Left lung (tissue), 10 donors: ENCODE measurements around the gene GSN. TPM values are rescaled to one million over a fixed set of nuclear protein-coding genes. Genes with fewer than 3 reads are reported as not detected.

Experiments used
- ATAC-seq: fragments of 200-7000 bp; cut with Tn5 transposase; one replicate; pipeline ENCODE4 v1.9.1; 2020; ENCODE audit warnings: moderate library complexity
- DNase-seq, 4 donors: peaks; one replicate each; pipeline ENCODE4 v3.0.0-alpha.2; 2013 to 2020
- H3K27ac ChIP-seq, 2 donors: fragments of 200-600 bp; sonication (generic) in 1 of 2; one replicate each; pipeline versions ENCODE4 v1.5.0 to v1.8.0; 2020 to 2021
- H3K27me3 ChIP-seq, 2 donors: fragments of 200-600 bp; sonication (generic) in 1 of 2; one replicate each; pipeline versions ENCODE4 v1.5.0 to v1.8.0; 2020 to 2021
- H3K36me3 ChIP-seq, 2 donors: fragments of 200-600 bp; sonication (generic) in 1 of 2; one replicate each; pipeline versions ENCODE4 v1.5.0 to v1.8.0; 2020 to 2021
- H3K4me1 ChIP-seq, 2 donors: fragments of 200-600 bp; one replicate each; pipeline ENCODE4 v1.8.0; 2021
- H3K4me3 ChIP-seq, 2 donors: fragments of 200-600 bp; sonication (generic) in 1 of 2; one replicate each; pipeline versions ENCODE4 v1.5.0 to v1.8.0; 2020 to 2021; ENCODE audit warnings: mild to moderate bottlenecking in 1 of 2
- H3K9me3 ChIP-seq, 2 donors: fragments of 200-600 bp; sonication (generic) in 1 of 2; one replicate each; pipeline versions ENCODE4 v1.5.0 to v1.8.0; 2020 to 2021
- CTCF ChIP-seq, 2 donors: fragments of 200-600 bp; sonication (generic) in 1 of 2; IDR thresholded peaks; one replicate each; pipeline versions ENCODE4 v1.5.0 to v1.8.0; 2021; ENCODE audit warnings: antibody characterized with exemption in 2 of 2
- intact Hi-C, 2 donors: fragments of 100-400 bp; cut with DNase I; formaldehyde crosslinking; loops; one replicate each; pipeline versions ENCODE4 v1.11.2 to v1.14.2; 2022
- polyA plus RNA-seq, 6 donors: library from polyadenylated mRNA; unstranded; fragments of 120-200 nt; gene quantifications; one replicate each; pipeline ENCODE4 v1.2.1, GENCODE V29; 2013; ENCODE audit not compliant: insufficient read length in 6 of 6
- total RNA-seq, 2 donors: library from RNA; stranded (reverse); fragmentation: NEBNext Ultra II Directional; extraction: Animal tissue kit (Norgen Biotek cat#: 25700); gene quantifications; one replicate each; pipeline ENCODE4 v1.2.1, GENCODE V29; 2021
- donor health status: DM: no; HTN: yes; CAD: no.
- donor health status: DM: no; HTN: no; CAD: no.

Gene GSN
- total and polyA plus RNA-seq, 8 donors: 43.0 to 485 (median 54.9) TPM

GRCh38 chr9:121324755-121325154 lies 56.8 kb downstream of the GSN start:
- DNase-seq (no peak), ATAC-seq (no peak)
- Histone ChIP-seq H3K27me3 (no peaks in the 10 kb centered on the region), H3K36me3 (peaks cover 0 to 92% of the 10 kb centered on the region in 2 donors), H3K4me3 (no peak overlapping the region), H3K4me1 (peaks cover 6 to 87% of the 10 kb centered on the region in 2 donors), H3K27ac (peak overlapping the region; percentile 85), H3K9me3 (no peaks in the 10 kb centered on the region)
- no peak for TF ChIP-seq CTCF (IDR thresholded peaks at IDR 0.05)
- intact Hi-C loops: loop anchor here in 1 of 2 donors (5.0 kb wide), 1 partner anchor 53 kb away; no protein-coding TSS in a partner anchor

- Histone ChIP-seq H3K4me1 (peaks cover 6 to 84% of the 10 kb centered on the region in 2 donors), H3K36me3 (peaks cover 0 to 95% of the 10 kb centered on the region in 2 donors), H3K9me3 (no peaks in the 10 kb centered on the region), H3K4me3 (no peak overlapping the region), H3K27me3 (no peaks in the 10 kb centered on the region), H3K27ac (peak overlapping the region; percentile 85)
- no peak for DNase-seq
- intact Hi-C loops: no loop called here
- no peak for ATAC-seq
- TF ChIP-seq CTCF (IDR thresholded peaks at IDR 0.05): no peak
Measured at GRCh38 chr9:121325387-121325786, 57.4 kb downstream of the GSN start.

GRCh38 chr9:121326130-121326838 lies 58.3 kb downstream of the GSN start:
- Histone ChIP-seq H3K27me3 (no peaks in the 10 kb centered on the region), H3K4me3 (no peak overlapping the region), H3K4me1 (peaks cover 6 to 80% of the 10 kb centered on the region in 2 donors), H3K36me3 (peaks cover 0 to 95% of the 10 kb centered on the region in 2 donors), H3K9me3 (no peaks in the 10 kb centered on the region), H3K27ac (peak overlapping the region; percentile 85)
- no peak for TF ChIP-seq CTCF (IDR thresholded peaks at IDR 0.05)
- peak in 1 of 4 donors; percentile 53 for DNase-seq
- intact Hi-C loops: no loop called here
- ATAC-seq: peak; percentile 70

GRCh38 chr9:121326901-121327613 lies 59.1 kb downstream of the GSN start:
- no peak for TF ChIP-seq CTCF (IDR thresholded peaks at IDR 0.05)
- Histone ChIP-seq H3K4me3 (no peak overlapping the region), H3K9me3 (no peaks in the 10 kb centered on the region), H3K27ac (peak overlapping the region; percentile 85), H3K36me3 (peaks cover 0 to 96% of the 10 kb centered on the region in 2 donors), H3K4me1 (peaks cover 6 to 76% of the 10 kb centered on the region in 2 donors), H3K27me3 (no peaks in the 10 kb centered on the region)
- no peak for ATAC-seq
- intact Hi-C loops: no loop called here
- no peak for DNase-seq

GRCh38 chr9:121328476-121328875 lies 60.5 kb downstream of the GSN start:
- H3K9me3 ChIP-seq: no peaks in the 10 kb centered on the region
- peak overlapping the region in 1 of 2 donors; percentile 58 for H3K27ac ChIP-seq
- H3K4me1 ChIP-seq: peaks cover 0 to 68% of the 10 kb centered on the region in 2 donors
- H3K36me3 ChIP-seq: peaks cover 0 to 100% of the 10 kb centered on the region in 2 donors
- intact Hi-C loops: no loop called here
- ATAC-seq: no peak
- no peaks in the 10 kb centered on the region for H3K27me3 ChIP-seq
- no peak overlapping the region for H3K4me3 ChIP-seq
- no peak for TF ChIP-seq CTCF (IDR thresholded peaks at IDR 0.05)
- no peak for DNase-seq
